Astrocyte (in vitro differentiated cells and primary cell): ENCODE data around the gene MTA1. TPM values are rescaled to one million over a fixed set of nuclear protein-coding genes. Genes with fewer than 3 reads are reported as not detected.
A peak's percentile ranks its signal among the peaks of the same experiment; 100 is the strongest.

Source experiments
- DNase-seq: peaks from one replicate; pipeline ENCODE4 v3.0.0-alpha.2; 2010; ENCODE audit warnings: low read depth
- FAIRE-seq: peaks from 2 replicates; lab custom pipeline; 2011; peaks lifted over from hg19 to GRCh38; lab: Jason Lieb, UNC
- H2AFZ ChIP-seq: 2 replicates; pipeline ENCODE4 v1.6.0; 2012; ENCODE audit warnings: low read depth, low read length, inconsistent platforms
- H3K27ac ChIP-seq: 2 replicates; pipeline ENCODE4 v1.5.1; 2011; ENCODE audit warnings: low read depth, low read length, inconsistent platforms
- H3K27me3 ChIP-seq: 2 replicates; pipeline ENCODE4 v1.6.0; 2011; ENCODE audit warnings: low read length, inconsistent platforms; ENCODE audit not compliant: insufficient read depth
- H3K36me3 ChIP-seq: 2 replicates; pipeline ENCODE4 v1.5.1; 2011; ENCODE audit warnings: low read length, inconsistent platforms; ENCODE audit not compliant: insufficient read depth
- H3K4me1 ChIP-seq: 2 replicates; pipeline ENCODE4 v1.5.1; 2011; ENCODE audit warnings: low read length, inconsistent platforms; ENCODE audit not compliant: insufficient read depth
- H3K4me2 ChIP-seq: 2 replicates; pipeline ENCODE4 v1.6.0; 2012; ENCODE audit warnings: low read length, inconsistent platforms
- H3K4me3 ChIP-seq: 2 replicates; pipeline ENCODE4 v1.5.1; 2011; ENCODE audit warnings: low read depth, mild to moderate bottlenecking, low read length, inconsistent platforms; ENCODE audit not compliant: insufficient read depth
- H3K79me2 ChIP-seq: 2 replicates; pipeline ENCODE4 v1.6.0; 2012; ENCODE audit warnings: mild to moderate bottlenecking, low read length, inconsistent platforms; ENCODE audit not compliant: insufficient read depth
- H3K9ac ChIP-seq: 2 replicates; pipeline ENCODE4 v1.6.0; 2012; ENCODE audit warnings: mild to moderate bottlenecking, low read length, inconsistent platforms
- H3K9me3 ChIP-seq: 2 replicates; pipeline ENCODE4 v1.5.1; 2012; ENCODE audit warnings: low read depth, mild to moderate bottlenecking, low read length, inconsistent platforms; ENCODE audit not compliant: insufficient read depth
- H4K20me1 ChIP-seq: 2 replicates; pipeline ENCODE4 v1.6.0; 2012; ENCODE audit warnings: low read length, inconsistent platforms; ENCODE audit not compliant: insufficient read depth
- H3K27ac Mint-ChIP-seq: one replicate; pipeline ENCODE4 v1.8.0; 2021; ENCODE audit warnings: mild to moderate bottlenecking, mixed read lengths; ENCODE audit not compliant: unreplicated experiment
- H3K27me3 Mint-ChIP-seq: one replicate; pipeline ENCODE4 v1.8.0; 2021; ENCODE audit warnings: low read depth, mixed read lengths; ENCODE audit not compliant: unreplicated experiment
- H3K36me3 Mint-ChIP-seq: one replicate; pipeline ENCODE4 v1.8.0; 2021; ENCODE audit warnings: low read depth, mixed read lengths; ENCODE audit not compliant: unreplicated experiment
- H3K4me1 Mint-ChIP-seq: one replicate; pipeline ENCODE4 v1.8.0; 2021; ENCODE audit warnings: low read depth, mixed read lengths; ENCODE audit not compliant: unreplicated experiment
- H3K4me3 Mint-ChIP-seq: one replicate; pipeline ENCODE4 v1.8.0; 2021; ENCODE audit warnings: mild to moderate bottlenecking, moderate library complexity, mixed read lengths; ENCODE audit not compliant: unreplicated experiment
- H3K9me3 Mint-ChIP-seq: one replicate; pipeline ENCODE4 v1.8.0; 2021; ENCODE audit warnings: mild to moderate bottlenecking, mixed read lengths; ENCODE audit not compliant: unreplicated experiment
- EZH2 ChIP-seq: IDR thresholded peaks from 2 replicates; pipeline ENCODE4 v1.6.1; 2012; ENCODE audit warnings: mild to moderate bottlenecking, low read length, inconsistent platforms; ENCODE audit not compliant: insufficient read depth
- total RNA-seq: library from RNA; stranded (reverse); gene quantifications from 2 replicates; pipeline ENCODE4 v1.2.1, GENCODE V29; 2021
- TF ChIP-seq, protein P1 (sequence below): IDR thresholded peaks from 2 replicates; pipeline ENCODE4 v1.5.1; 2011; ENCODE audit warnings: low read depth, mild to moderate bottlenecking, inconsistent platforms, low read length, moderate library complexity; ENCODE audit not compliant: insufficient read depth

Gene MTA1
- total RNA-seq, 1 donor from 2014 or later, result 111 TPM

GRCh38 chr14:105476097-105476830 is 56.6 kb downstream of the MTA1 start:
- Histone ChIP-seq H3K27ac (peak overlapping the region; percentile 62), H3K27me3 (no peaks in the 10 kb centered on the region), H3K4me1 (peaks cover 37% of the 10 kb centered on the region), H3K9me3 (no peaks in the 10 kb centered on the region), H4K20me1 (peaks cover 27% of the 10 kb centered on the region), H3K36me3 (no peaks in the 10 kb centered on the region), H3K79me2 (peaks cover 25% of the 10 kb centered on the region), H2AFZ (peak overlapping the region; percentile 69), H3K4me2 (peak overlapping the region; percentile 97), H3K9ac (peak overlapping the region; percentile 88), H3K4me3 (peak overlapping the region; percentile 73)
- FAIRE-seq, result no peak
- H3K4me3 Mint-ChIP-seq, result peak overlapping the region; percentile 78
- TF ChIP-seq, protein P1, sequence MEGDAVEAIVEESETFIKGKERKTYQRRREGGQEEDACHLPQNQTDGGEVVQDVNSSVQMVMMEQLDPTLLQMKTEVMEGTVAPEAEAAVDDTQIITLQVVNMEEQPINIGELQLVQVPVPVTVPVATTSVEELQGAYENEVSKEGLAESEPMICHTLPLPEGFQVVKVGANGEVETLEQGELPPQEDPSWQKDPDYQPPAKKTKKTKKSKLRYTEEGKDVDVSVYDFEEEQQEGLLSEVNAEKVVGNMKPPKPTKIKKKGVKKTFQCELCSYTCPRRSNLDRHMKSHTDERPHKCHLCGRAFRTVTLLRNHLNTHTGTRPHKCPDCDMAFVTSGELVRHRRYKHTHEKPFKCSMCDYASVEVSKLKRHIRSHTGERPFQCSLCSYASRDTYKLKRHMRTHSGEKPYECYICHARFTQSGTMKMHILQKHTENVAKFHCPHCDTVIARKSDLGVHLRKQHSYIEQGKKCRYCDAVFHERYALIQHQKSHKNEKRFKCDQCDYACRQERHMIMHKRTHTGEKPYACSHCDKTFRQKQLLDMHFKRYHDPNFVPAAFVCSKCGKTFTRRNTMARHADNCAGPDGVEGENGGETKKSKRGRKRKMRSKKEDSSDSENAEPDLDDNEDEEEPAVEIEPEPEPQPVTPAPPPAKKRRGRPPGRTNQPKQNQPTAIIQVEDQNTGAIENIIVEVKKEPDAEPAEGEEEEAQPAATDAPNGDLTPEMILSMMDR, result no peak
- TF ChIP-seq EZH2, result no peak
- no peaks in the 10 kb centered on the region for H3K9me3 Mint-ChIP-seq
- H3K27ac Mint-ChIP-seq, result no peak overlapping the region
- DNase-seq, result no peak
- H3K36me3 Mint-ChIP-seq, result peaks cover 3% of the 10 kb centered on the region
- H3K4me1 Mint-ChIP-seq, result peaks cover 6% of the 10 kb centered on the region
- H3K27me3 Mint-ChIP-seq, result peaks cover 5% of the 10 kb centered on the region

DNA sequence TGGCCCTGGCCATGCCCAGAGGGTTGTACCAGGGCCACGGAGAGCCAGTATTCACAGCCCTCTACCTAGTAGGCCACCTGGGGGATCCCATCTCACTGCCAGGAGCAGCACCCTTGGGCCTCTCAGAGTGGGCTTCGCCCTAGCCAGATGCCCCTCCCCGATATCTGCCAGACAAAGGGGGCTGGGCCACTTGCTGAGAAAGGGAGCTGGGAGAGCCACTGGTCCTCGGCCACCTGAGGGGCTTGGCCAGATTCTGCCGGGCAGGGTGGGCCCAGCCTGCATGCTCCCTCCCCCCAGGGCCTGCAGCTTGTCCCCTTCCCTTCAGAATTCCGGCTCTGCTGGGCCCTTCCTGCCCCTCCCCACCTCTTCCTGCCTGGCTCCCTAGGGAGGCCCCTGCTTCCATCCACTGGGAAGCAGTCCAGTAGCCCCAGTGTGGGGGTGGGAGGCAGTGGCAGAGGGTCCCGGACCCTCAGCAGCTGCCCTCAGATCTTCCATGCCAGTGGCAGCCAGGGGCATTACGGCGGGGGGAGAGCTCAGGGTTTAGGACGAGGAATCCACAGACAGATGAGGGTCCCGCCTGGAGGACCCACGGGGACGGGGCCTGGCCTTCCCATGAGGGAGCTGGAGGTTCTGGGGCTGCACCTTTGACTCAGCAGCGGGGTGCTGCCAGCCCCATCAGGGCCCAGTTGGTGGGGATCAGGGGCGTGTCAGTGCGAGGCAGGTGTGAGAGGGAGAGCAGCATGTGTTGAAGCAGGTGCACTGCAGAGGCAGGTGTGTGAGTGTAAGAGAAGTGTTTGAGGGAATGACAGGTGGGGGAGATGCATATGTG is 57.4 kb downstream of the MTA1 start:
- Histone ChIP-seq H3K36me3 (no peaks in the 10 kb centered on the region), H3K9ac (peak overlapping the region; percentile 88), H3K4me2 (peak overlapping the region; percentile 97), H3K79me2 (peaks cover 25% of the 10 kb centered on the region), H3K4me3 (peak overlapping the region; percentile 73), H2AFZ (no peak overlapping the region), H3K27me3 (no peaks in the 10 kb centered on the region), H3K9me3 (no peaks in the 10 kb centered on the region), H3K4me1 (peaks cover 44% of the 10 kb centered on the region), H4K20me1 (peaks cover 25% of the 10 kb centered on the region), H3K27ac (peak overlapping the region; percentile 62)
- TF ChIP-seq EZH2, result no peak
- TF ChIP-seq, protein P1, result no peak
- Mint-ChIP-seq H3K4me1 (peaks cover 9% of the 10 kb centered on the region), H3K4me3 (no peak overlapping the region), H3K27me3 (peaks cover 5% of the 10 kb centered on the region), H3K36me3 (peaks cover 3% of the 10 kb centered on the region), H3K27ac (no peak overlapping the region), H3K9me3 (no peaks in the 10 kb centered on the region)
- FAIRE-seq (no peak), DNase-seq (no peak)
